ENCODE data around the gene MRTFA.
"Not testable (repeated sequence)": the region's sequence is repeated elsewhere in the genome, so short reads cannot be mapped to it uniquely, and the experiment has no call there.

The MRTFA gene

DNA sequence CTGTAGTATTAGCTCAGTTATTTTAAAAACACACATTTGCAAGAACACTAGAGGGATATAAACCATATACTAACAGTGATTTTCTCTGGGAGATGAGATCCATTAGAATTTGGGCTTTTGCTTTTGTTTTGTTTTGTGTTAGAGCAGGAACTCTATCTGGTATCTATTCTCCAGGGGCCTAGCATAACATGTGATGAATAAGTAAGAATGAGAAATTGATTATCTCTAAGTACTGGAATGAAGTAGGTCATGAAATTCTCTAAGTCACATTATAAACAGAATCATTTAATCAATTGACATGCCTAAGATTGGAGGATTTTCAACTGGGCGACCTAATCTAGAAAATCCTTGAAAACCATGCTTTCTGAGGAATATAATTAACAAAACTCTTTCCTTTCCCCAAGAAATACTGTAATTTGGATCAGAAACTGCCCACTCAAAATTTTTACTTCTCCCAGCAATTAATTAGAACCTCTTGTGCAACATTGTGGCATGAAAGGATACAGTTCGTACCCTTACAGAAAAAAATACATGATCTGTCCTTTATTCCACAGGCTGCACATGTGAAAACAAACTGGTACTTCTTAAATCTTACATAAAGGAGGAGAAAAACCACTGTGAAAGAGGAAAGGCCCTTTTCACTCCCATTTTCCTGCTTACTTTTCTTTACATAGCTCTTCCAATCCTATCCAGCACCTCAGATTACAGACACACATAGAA lies 93.5 kb downstream of the MRTFA start:
- H3K27me3 ChIP-seq (ENCODE audit: low read depth, low read length), result no peaks in the 10 kb centered on the region
- peaks cover 4 to 5% of the 10 kb centered on the region in 2 donors for H3K4me1 ChIP-seq (ENCODE audit: control insufficient read depth in 1 of 2, insufficient read depth in 2 of 2, low read length in 2 of 2)
- no peak overlapping the region for H3K27ac ChIP-seq (ENCODE audit: low read length)

GRCh38 chr22:40541300-40541699 lies 95.2 kb downstream of the MRTFA start:
- Histone ChIP-seq H3K9me3 (ENCODE audit: control insufficient read depth in 1 of 2, low read length in 2 of 2) (no peaks in the 10 kb centered on the region), H3K36me3 (ENCODE audit: control insufficient read depth in 1 of 2, insufficient read depth in 2 of 2, low read length in 2 of 2) (peaks cover under 1 to 3% of the 10 kb centered on the region in 2 donors), H3K27me3 (ENCODE audit: low read depth, low read length) (no peaks in the 10 kb centered on the region), H3K4me1 (ENCODE audit: control insufficient read depth in 1 of 2, insufficient read depth in 2 of 2, low read length in 2 of 2) (peaks cover 4 to 5% of the 10 kb centered on the region in 2 donors), H3K4me3 (ENCODE audit: low read depth in 1 of 2, low read length in 2 of 2) (no peak overlapping the region), H3K27ac (ENCODE audit: low read length) (no peak overlapping the region)

More for the DNA sequence above, 93.5 kb downstream of the MRTFA start:
- peaks cover 4 to 5% of the 10 kb centered on the region in 2 donors for H3K36me3 ChIP-seq (ENCODE audit: control insufficient read depth in 1 of 2, insufficient read depth in 2 of 2, low read length in 2 of 2)
- no peak overlapping the region for H3K4me3 ChIP-seq (ENCODE audit: low read depth in 1 of 2, low read length in 2 of 2)
- no peaks in the 10 kb centered on the region for H3K9me3 ChIP-seq (ENCODE audit: control insufficient read depth in 1 of 2, low read length in 2 of 2)

- Histone ChIP-seq H3K4me1 (ENCODE audit: control insufficient read depth in 1 of 2, insufficient read depth in 2 of 2, low read length in 2 of 2) (peaks cover 4 to 5% of the 10 kb centered on the region in 2 donors), H3K4me3 (ENCODE audit: low read depth in 1 of 2, low read length in 2 of 2) (no peak overlapping the region), H3K27me3 (ENCODE audit: low read depth, low read length) (no peaks in the 10 kb centered on the region)
These were observed 96.3 kb downstream of the MRTFA start for GRCh38 chr22:40540265-40540664.

GRCh38 chr22:40536149-40536548 lies 100.4 kb downstream of the MRTFA start:
- H3K9me3 ChIP-seq (ENCODE audit: control insufficient read depth in 1 of 2, low read length in 2 of 2); H3K4me3 ChIP-seq (ENCODE audit: low read depth in 1 of 2, low read length in 2 of 2); H3K27me3 ChIP-seq (ENCODE audit: low read depth, low read length); H3K36me3 ChIP-seq (ENCODE audit: control insufficient read depth in 1 of 2, insufficient read depth in 2 of 2, low read length in 2 of 2); H3K27ac ChIP-seq (ENCODE audit: low read length): not testable (repeated sequence)
- peaks cover 21 to 29% of the 10 kb centered on the region in 2 donors for H3K4me1 ChIP-seq (ENCODE audit: control insufficient read depth in 1 of 2, insufficient read depth in 2 of 2, low read length in 2 of 2)

More at GRCh38 chr22:40540265-40540664, 96.3 kb downstream of the MRTFA start:
- Histone ChIP-seq H3K27ac (ENCODE audit: low read length) (no peak overlapping the region), H3K36me3 (ENCODE audit: control insufficient read depth in 1 of 2, insufficient read depth in 2 of 2, low read length in 2 of 2) (no peaks in the 10 kb centered on the region), H3K9me3 (ENCODE audit: control insufficient read depth in 1 of 2, low read length in 2 of 2) (no peaks in the 10 kb centered on the region)

GRCh38 chr22:40535642-40536041 lies 100.9 kb downstream of the MRTFA start:
- H3K4me3 ChIP-seq (ENCODE audit: low read depth in 1 of 2, low read length in 2 of 2), result no peak overlapping the region
- H3K27ac ChIP-seq (ENCODE audit: low read length), result no peak overlapping the region
- peaks cover 21 to 29% of the 10 kb centered on the region in 2 donors for H3K4me1 ChIP-seq (ENCODE audit: control insufficient read depth in 1 of 2, insufficient read depth in 2 of 2, low read length in 2 of 2)
- no peaks in the 10 kb centered on the region for H3K9me3 ChIP-seq (ENCODE audit: control insufficient read depth in 1 of 2, low read length in 2 of 2)
- H3K27me3 ChIP-seq (ENCODE audit: low read depth, low read length), result no peaks in the 10 kb centered on the region
- peaks cover 0 to 6% of the 10 kb centered on the region in 2 donors for H3K36me3 ChIP-seq (ENCODE audit: control insufficient read depth in 1 of 2, insufficient read depth in 2 of 2, low read length in 2 of 2)

DNA sequence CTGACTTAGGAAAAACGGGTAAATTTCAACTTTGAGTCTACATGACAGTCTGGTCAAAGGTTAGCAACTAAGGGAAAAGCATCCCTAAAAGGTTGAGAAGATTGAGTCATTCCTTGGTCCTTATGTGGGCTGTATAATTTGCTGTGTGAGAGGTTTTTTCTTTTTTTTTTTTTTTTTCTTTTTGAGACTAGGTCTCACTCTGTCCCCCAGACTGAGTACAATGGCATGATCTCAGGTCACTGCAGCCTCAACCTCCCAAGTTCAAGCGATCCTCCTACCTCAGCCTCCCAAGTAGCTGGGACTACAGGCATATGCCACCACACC lies 101.4 kb downstream of the MRTFA start:
- peak overlapping the region; percentile 17 for H3K27ac ChIP-seq (ENCODE audit: low read length)

DNA sequence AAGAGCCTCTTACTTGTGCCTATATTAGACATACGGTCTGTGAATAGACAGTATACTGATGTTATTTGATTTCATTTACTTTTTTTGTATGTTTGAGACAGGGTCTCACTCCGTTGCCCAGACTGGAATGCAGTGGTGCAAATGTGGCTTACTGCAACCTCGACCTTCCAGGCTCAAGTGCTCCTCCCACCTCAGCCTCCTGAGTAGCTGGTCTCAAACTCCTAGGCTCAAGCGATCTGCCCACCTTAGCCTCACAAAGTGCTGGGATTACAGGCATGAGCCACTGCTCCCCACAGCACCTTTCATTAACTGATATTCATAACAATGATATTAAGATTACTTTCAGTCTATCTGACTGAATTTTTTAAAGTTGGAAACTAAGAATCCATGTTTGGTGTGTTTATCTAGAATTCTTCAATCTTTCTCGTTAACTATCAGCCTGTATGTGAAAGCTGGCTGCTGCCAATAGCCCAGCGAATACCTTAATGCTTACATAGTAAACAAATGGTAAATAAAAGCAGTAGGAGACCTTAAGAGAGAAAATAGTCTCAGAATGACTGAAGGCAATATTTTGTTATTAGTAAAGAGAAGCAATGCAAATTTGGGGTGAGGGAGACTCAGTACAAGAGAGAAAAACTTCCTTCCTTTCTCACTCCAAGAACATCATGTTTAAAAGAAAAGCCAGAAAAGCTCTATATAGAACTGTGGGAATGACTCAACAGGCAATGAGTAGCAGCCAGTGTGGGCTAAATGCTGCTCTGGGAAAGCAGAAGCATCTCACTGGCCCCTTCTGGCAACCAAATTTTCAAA lies 101.9 kb downstream of the MRTFA start:
- H3K27ac ChIP-seq (ENCODE audit: low read length), result peak overlapping the region; percentile 17
- no peak overlapping the region for H3K4me3 ChIP-seq (ENCODE audit: low read depth in 1 of 2, low read length in 2 of 2)

More for the DNA sequence above, 101.4 kb downstream of the MRTFA start:
- H3K9me3 ChIP-seq (ENCODE audit: control insufficient read depth in 1 of 2, low read length in 2 of 2), result no peaks in the 10 kb centered on the region
- no peak overlapping the region for H3K4me3 ChIP-seq (ENCODE audit: low read depth in 1 of 2, low read length in 2 of 2)
- H3K36me3 ChIP-seq (ENCODE audit: control insufficient read depth in 1 of 2, insufficient read depth in 2 of 2, low read length in 2 of 2), result peaks cover 0 to 6% of the 10 kb centered on the region in 2 donors
- peaks cover 21 to 29% of the 10 kb centered on the region in 2 donors for H3K4me1 ChIP-seq (ENCODE audit: control insufficient read depth in 1 of 2, insufficient read depth in 2 of 2, low read length in 2 of 2)
- no peaks in the 10 kb centered on the region for H3K27me3 ChIP-seq (ENCODE audit: low read depth, low read length)

GRCh38 chr22:40533712-40534378 lies 102.7 kb downstream of the MRTFA start:
- Histone ChIP-seq H3K4me1 (ENCODE audit: control insufficient read depth in 1 of 2, insufficient read depth in 2 of 2, low read length in 2 of 2) (peaks cover 21 to 29% of the 10 kb centered on the region in 2 donors), H3K27me3 (ENCODE audit: low read depth, low read length) (no peaks in the 10 kb centered on the region), H3K27ac (ENCODE audit: low read length) (no peak overlapping the region), H3K4me3 (ENCODE audit: low read depth in 1 of 2, low read length in 2 of 2) (peak overlapping the region in 1 of 2 donors; percentile 2), H3K36me3 (ENCODE audit: control insufficient read depth in 1 of 2, insufficient read depth in 2 of 2, low read length in 2 of 2) (peaks cover 0 to 6% of the 10 kb centered on the region in 2 donors), H3K9me3 (ENCODE audit: control insufficient read depth in 1 of 2, low read length in 2 of 2) (no peaks in the 10 kb centered on the region)

More for the DNA sequence above, 101.9 kb downstream of the MRTFA start:
- Histone ChIP-seq H3K27me3 (ENCODE audit: low read depth, low read length) (no peaks in the 10 kb centered on the region), H3K36me3 (ENCODE audit: control insufficient read depth in 1 of 2, insufficient read depth in 2 of 2, low read length in 2 of 2) (peaks cover 0 to 6% of the 10 kb centered on the region in 2 donors), H3K9me3 (ENCODE audit: control insufficient read depth in 1 of 2, low read length in 2 of 2) (no peaks in the 10 kb centered on the region), H3K4me1 (ENCODE audit: control insufficient read depth in 1 of 2, insufficient read depth in 2 of 2, low read length in 2 of 2) (peaks cover 21 to 29% of the 10 kb centered on the region in 2 donors)

GRCh38 chr22:40531951-40532900 lies 104.3 kb downstream of the MRTFA start:
- Histone ChIP-seq H3K4me3 (ENCODE audit: low read depth in 1 of 2, low read length in 2 of 2) (no peak overlapping the region), H3K27ac (ENCODE audit: low read length) (no peak overlapping the region), H3K36me3 (ENCODE audit: control insufficient read depth in 1 of 2, insufficient read depth in 2 of 2, low read length in 2 of 2) (peaks cover 0 to 6% of the 10 kb centered on the region in 2 donors), H3K9me3 (ENCODE audit: control insufficient read depth in 1 of 2, low read length in 2 of 2) (no peaks in the 10 kb centered on the region), H3K4me1 (ENCODE audit: control insufficient read depth in 1 of 2, insufficient read depth in 2 of 2, low read length in 2 of 2) (peaks cover 21 to 29% of the 10 kb centered on the region in 2 donors), H3K27me3 (ENCODE audit: low read depth, low read length) (no peaks in the 10 kb centered on the region)

DNA sequence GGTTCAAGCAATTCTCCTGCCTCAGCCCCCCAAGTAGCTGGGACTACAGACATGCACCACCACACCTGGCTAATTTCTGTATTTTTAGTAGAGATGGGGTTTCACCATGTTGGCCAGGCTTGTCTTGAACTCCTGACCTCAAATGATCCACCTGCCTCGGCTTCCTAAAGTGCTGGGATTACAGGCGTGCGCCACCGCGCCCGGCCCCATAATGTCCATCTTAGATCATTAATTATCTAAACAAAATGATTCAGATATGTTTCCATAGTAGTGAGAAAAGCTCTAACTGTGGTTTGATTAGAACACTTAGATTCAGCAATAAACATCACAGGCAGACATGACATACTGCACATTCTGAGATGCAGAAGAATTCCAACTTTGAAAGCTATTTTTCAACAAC lies 106.1 kb downstream of the MRTFA start:
- not testable (repeated sequence) for H3K27me3 ChIP-seq (ENCODE audit: low read depth, low read length); H3K27ac ChIP-seq (ENCODE audit: low read length); H3K36me3 ChIP-seq (ENCODE audit: control insufficient read depth in 1 of 2, insufficient read depth in 2 of 2, low read length in 2 of 2); H3K9me3 ChIP-seq (ENCODE audit: control insufficient read depth in 1 of 2, low read length in 2 of 2); H3K4me3 ChIP-seq (ENCODE audit: low read depth in 1 of 2, low read length in 2 of 2)
- peaks cover 21 to 29% of the 10 kb centered on the region in 2 donors for H3K4me1 ChIP-seq (ENCODE audit: control insufficient read depth in 1 of 2, insufficient read depth in 2 of 2, low read length in 2 of 2)

All from muscle layer of duodenum (tissue), 2 donors.